PC-9 (cell line): Measurements from ENCODE around the gene MLST8.

Experiments used
- CTCF ChIP-seq: fragments of 200-600 bp; sonication (generic); conservative IDR thresholded peaks from 2 replicates; pipeline ENCODE4 v1.6.1; 2017; ENCODE audit warnings: mixed run types, antibody characterized with exemption, mild to moderate bottlenecking, moderate library complexity
- EZH2 ChIP-seq: fragments of 200-600 bp; sonication (generic); IDR thresholded peaks from 2 replicates; pipeline ENCODE4 v1.8.0; 2017; ENCODE audit warnings: antibody characterized with exemption, low read depth

- no peak for TF ChIP-seq CTCF
- no peak for TF ChIP-seq EZH2
These were observed 24.8 kb upstream of the MLST8 start for GRCh38 chr16:2180461-2180860.
